SH-SY5Y (cell line): Measurements from ENCODE around the gene NAGS.

Experiments used
- GATA2 ChIP-seq: IDR thresholded peaks from 2 replicates; pipeline ENCODE4 v1.6.1; 2011; ENCODE audit warnings: mild to moderate bottlenecking, low read depth, low read length
- GATA3 ChIP-seq: IDR thresholded peaks from 2 replicates; pipeline ENCODE4 v1.6.1; 2011; ENCODE audit warnings: low read depth, mild to moderate bottlenecking, low read length, moderate library complexity

DNA sequence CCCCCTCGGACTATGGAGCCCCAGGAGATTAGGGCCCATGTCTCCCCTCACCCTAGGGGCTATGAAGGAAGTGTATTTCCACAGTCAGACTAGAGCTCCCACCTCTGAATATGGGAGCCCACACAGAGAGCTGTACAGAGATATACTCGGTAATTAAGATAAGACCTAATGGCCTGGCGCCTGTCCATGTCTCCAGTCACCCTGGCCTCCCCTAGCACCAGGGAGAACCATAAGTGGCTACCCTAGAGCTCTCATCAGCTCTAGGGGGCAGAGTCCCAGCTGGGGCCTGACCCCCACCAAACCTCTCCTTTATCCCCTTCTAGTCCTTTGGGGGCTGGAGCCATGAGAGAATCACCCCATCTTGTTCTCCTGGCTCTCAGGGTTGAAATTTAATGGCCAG lies 8.0 kb downstream of the NAGS start:
- TF ChIP-seq GATA3: no peak
- no peak for TF ChIP-seq GATA2
